Muscle of leg (tissue), 11 donors: ENCODE results near the gene NPAS2. TPM values are rescaled to one million over a fixed set of nuclear protein-coding genes. Genes with fewer than 3 reads are reported as not detected.

Source experiments
- DNase-seq: peaks from one replicate; pipeline ENCODE4 v3.0.0; 2013
- H3K27ac ChIP-seq: one replicate; pipeline ENCODE4 v1.5.1; 2013; ENCODE audit warnings: mild to moderate bottlenecking, low read length, control low read depth
- H3K27me3 ChIP-seq: one replicate; pipeline ENCODE4 v1.6.1; 2013; ENCODE audit warnings: low read length; ENCODE audit not compliant: control insufficient read depth, insufficient read depth
- H3K36me3 ChIP-seq: one replicate; pipeline ENCODE4 v1.6.1; 2013; ENCODE audit warnings: low read length; ENCODE audit not compliant: control insufficient read depth, insufficient read depth
- H3K4me1 ChIP-seq: one replicate; pipeline ENCODE4 v1.6.1; 2013; ENCODE audit warnings: low read length; ENCODE audit not compliant: control insufficient read depth, insufficient read depth
- H3K4me3 ChIP-seq: one replicate; pipeline ENCODE4 v1.5.1; 2013; ENCODE audit warnings: low read length, control low read depth
- H3K9me3 ChIP-seq: replicated peaks from 2 replicates; pipeline ENCODE4 v1.6.1; 2013; ENCODE audit warnings: low read depth, low read length; ENCODE audit not compliant: control insufficient read depth
- WGBS: methylation state at CpG from one replicate; pipeline ENCODE4 v1.1.5; 2013; ENCODE audit warnings: missing lambda C conversion rate; ENCODE audit not compliant: insufficient coverage; 5-methylcytosine and 5-hydroxymethylcytosine counted together
- polyA plus RNA-seq, 8 donors: library from polyadenylated mRNA; unstranded; fragments of 120-200 nt; gene quantifications; one replicate each; pipeline versions ENCODE4 v1.2.1 to v1.2.3, GENCODE V29; 2013; ENCODE audit warnings: inconsistent platforms in 1 of 8, low replicate concordance in 1 of 8; ENCODE audit not compliant: insufficient read length in 8 of 8, insufficient read depth in 1 of 8
- total RNA-seq: library from RNA; stranded (reverse); fragments of 120-200 nt; gene quantifications from one replicate; pipeline ENCODE4 v1.2.4, GENCODE V29; 2013

Gene NPAS2
- total and polyA plus RNA-seq, 9 donors = 2.9 to 18.5 (median 8.9) TPM

DNA sequence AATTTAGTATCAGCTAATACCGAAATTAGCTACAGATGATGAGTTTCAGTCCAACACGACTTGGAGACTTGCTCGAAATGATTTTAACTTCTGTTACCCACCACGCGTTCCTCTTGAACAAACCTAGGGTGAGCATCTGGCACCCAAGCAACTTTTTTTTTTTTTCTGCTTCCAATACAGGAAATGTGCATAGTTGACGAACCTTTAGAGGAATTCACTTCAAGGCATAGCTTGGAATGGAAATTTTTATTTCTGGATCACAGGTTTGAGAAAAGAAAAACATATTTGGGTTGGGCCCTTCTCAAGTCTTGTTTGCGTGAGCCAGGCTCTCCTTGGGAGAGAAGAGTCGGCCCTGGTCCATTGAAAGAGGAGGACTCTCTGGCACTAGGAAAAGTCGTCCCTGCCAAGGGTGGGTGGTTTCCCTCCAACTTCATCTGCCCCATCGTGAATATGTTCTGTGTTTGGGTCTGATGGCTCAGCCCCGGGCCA, 144.8 kb downstream of the NPAS2 start:
- Histone ChIP-seq H3K27ac (peak overlapping the region; percentile 37), H3K4me3 (no peak overlapping the region), H3K4me1 (peaks cover 25% of the 10 kb centered on the region), H3K36me3 (peaks cover 3% of the 10 kb centered on the region), H3K9me3 (no peaks in the 10 kb centered on the region), H3K27me3 (no peaks in the 10 kb centered on the region)
- WGBS = 34% methylated on average over 4 of the region's 11 CpGs
- peak; percentile 93 for DNase-seq

DNA sequence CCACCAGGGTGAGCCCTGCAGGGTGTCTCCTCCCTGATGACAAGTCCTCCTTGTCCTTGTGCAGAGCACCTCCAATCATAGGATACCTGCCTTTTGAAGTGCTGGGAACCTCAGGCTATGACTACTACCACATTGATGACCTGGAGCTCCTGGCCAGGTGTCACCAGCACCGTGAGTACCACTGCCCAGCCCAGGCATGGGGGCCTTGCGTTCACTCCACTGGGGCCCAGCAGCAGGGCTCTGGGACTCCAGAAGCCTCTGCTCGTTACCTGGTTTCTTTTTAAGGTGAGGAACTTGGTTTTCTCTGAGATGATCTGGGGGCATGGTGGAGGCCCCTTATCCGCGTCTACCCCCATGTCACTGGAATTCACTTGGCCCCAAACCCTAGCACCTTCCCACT, 145.7 kb downstream of the NPAS2 start:
- Histone ChIP-seq H3K4me1 (peaks cover 21% of the 10 kb centered on the region), H3K27ac (no peak overlapping the region), H3K9me3 (no peaks in the 10 kb centered on the region), H3K4me3 (no peak overlapping the region), H3K27me3 (no peaks in the 10 kb centered on the region), H3K36me3 (peaks cover 7% of the 10 kb centered on the region)
- DNase-seq = no peak
- WGBS = 95% methylated on average over 2 of the region's 5 CpGs

DNA sequence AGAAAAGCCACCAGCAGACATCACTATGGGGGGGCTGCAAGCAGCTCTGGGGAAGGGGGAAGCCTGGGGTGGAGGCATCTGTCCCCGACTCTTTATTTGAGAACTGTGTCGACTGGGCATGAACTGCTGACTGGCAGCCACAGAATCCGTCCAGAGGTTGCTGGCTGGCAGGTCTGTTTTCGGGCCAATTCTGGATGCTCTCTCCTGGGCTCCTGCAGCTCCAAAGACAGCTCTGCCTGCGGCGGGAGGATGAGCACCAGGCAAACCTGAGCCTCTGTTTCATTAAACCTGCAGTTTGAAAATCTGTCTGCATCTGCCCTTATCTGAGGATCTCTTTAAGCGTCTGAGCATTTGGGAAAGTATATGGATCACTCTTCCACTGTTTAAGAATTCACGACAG, 147.8 kb downstream of the NPAS2 start:
- Histone ChIP-seq H3K27ac (no peak overlapping the region), H3K4me1 (peaks cover 13% of the 10 kb centered on the region), H3K9me3 (no peaks in the 10 kb centered on the region), H3K4me3 (no peak overlapping the region), H3K27me3 (no peaks in the 10 kb centered on the region), H3K36me3 (peaks cover 7% of the 10 kb centered on the region)
- DNase-seq = no peak
- 83% methylated on average over 6 of the region's 8 CpGs for WGBS

DNA sequence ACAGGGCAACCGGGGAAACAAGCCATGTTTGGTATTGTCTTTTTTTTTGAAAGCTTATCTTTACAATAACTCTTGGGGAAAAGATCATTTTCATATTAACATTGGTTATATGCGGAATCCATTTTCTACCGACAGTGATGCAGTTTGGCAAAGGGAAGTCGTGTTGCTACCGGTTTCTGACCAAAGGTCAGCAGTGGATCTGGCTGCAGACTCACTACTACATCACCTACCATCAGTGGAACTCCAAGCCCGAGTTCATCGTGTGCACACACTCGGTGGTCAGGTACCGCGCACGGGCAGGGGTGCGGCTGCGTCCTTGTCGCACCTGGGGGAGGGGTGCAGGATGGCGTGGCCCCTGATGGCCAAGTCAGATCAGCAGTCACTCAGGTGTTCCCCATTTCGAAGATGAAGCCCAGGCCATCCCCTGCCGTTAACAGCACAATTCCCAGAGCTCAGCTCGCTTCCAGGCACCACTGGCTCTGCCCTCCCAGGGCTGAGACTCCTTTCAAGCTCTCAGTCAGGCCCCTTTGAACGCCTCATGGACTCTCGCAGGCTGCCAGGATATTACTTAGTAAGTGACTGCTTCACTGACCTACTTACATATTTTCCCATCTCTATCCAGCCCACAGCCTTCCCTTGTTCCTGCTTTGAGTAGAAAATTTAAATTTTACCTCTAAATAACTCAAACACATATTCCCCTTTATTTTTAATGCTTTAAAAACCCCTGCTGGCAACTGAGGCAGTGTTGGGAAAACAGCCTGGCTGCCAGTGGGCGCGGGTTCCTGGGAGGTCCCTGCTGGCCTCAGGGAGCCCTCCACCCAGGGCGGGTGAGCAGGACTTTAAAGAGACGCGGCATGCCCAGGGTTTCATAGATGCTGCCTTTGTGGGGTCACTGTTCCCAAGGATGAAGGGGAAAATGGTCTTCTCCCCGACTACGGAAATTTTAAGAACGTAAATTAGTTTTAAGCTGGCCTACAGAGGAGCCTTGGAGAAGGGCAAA, 148.5 kb downstream of the NPAS2 start:
- Histone ChIP-seq H3K36me3 (peaks cover 7% of the 10 kb centered on the region), H3K9me3 (no peaks in the 10 kb centered on the region), H3K4me1 (peaks cover 8% of the 10 kb centered on the region), H3K4me3 (no peak overlapping the region), H3K27ac (no peak overlapping the region), H3K27me3 (no peaks in the 10 kb centered on the region)
- no peak for DNase-seq
- WGBS = 88% methylated on average over 13 of the region's 28 CpGs

DNA sequence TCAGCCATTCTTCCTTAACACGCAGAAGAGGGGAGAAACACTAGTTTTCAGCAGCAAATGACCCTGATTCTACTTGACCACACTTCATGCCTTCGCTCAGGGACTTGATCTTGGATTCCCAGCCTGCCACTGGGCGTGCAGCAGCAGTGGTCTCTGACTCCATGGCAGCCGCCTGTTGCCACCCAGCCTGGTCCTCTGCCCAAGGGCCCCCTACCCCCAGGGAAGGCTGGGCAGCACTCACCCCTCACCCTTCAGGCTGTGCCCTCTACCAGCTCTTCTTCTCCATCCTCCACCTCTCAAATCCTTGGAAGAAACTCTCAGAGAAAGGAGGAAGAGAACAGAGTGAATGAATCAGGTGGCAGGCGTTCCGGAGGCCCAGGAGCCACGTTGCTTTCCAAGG, 150.1 kb downstream of the NPAS2 start:
- no peak overlapping the region for H3K27ac ChIP-seq
- peaks cover 7% of the 10 kb centered on the region for H3K36me3 ChIP-seq
- no peaks in the 10 kb centered on the region for H3K9me3 ChIP-seq
- no peak overlapping the region for H3K4me3 ChIP-seq
- no peaks in the 10 kb centered on the region for H3K27me3 ChIP-seq
- DNase-seq = no peak
- H3K4me1 ChIP-seq = peaks cover 2% of the 10 kb centered on the region
- WGBS = 84% methylated on average over 5 of the region's 7 CpGs

DNA sequence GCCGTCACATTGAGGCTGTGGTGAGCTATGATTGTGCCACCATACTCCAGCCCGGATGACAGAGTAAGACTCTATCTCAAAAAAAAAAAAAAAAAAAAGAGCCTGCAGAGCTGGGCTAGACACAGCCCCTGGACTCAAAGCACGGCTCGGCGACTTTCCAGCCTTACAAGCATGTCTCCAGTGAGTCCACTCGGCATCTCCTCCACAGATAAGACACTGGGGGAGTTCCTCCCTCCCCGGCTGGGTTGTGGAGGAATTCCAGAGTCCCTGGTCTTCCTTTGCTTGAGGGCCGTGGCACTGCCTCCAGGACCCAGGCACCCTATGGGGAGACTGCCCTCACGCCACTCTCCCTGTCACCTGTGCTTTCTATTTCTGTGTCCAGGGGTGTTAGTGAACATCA, 151.3 kb downstream of the NPAS2 start:
- Histone ChIP-seq H3K27me3 (no peaks in the 10 kb centered on the region), H3K36me3 (peaks cover 7% of the 10 kb centered on the region), H3K4me3 (no peak overlapping the region), H3K9me3 (no peaks in the 10 kb centered on the region), H3K4me1 (peaks cover 4% of the 10 kb centered on the region), H3K27ac (no peak overlapping the region)
- no peak for DNase-seq
- no CpG with 5 or more reads among the region's 9 CpGs for WGBS

DNA sequence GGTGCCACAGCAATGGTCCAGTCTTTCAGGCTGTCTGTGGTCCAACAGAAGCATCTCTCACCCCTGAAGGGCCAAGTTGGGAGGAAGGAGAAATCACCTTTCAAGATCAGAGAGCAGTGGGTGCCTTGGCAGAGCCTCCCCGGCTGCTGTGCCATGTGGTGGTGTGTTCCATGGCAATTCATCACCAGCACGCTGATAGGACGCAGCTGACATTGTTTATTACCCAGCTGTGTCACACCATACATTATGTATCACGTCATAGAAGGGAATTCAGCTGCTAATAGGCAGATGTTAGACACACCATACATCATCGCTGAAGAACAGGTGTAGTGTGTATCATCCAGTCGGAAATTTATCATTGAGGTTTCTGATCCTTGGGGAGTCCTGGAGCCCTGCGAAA, 152.5 kb downstream of the NPAS2 start:
- H3K9me3 ChIP-seq = no peaks in the 10 kb centered on the region
- peak; percentile 50 for DNase-seq
- 100% methylated on average over 1 of the region's 7 CpGs for WGBS
- H3K4me1 ChIP-seq = peaks cover 16% of the 10 kb centered on the region
- H3K4me3 ChIP-seq = no peak overlapping the region
- H3K27me3 ChIP-seq = no peaks in the 10 kb centered on the region
- peak overlapping the region; percentile 40 for H3K27ac ChIP-seq
- peaks cover 9% of the 10 kb centered on the region for H3K36me3 ChIP-seq

DNA sequence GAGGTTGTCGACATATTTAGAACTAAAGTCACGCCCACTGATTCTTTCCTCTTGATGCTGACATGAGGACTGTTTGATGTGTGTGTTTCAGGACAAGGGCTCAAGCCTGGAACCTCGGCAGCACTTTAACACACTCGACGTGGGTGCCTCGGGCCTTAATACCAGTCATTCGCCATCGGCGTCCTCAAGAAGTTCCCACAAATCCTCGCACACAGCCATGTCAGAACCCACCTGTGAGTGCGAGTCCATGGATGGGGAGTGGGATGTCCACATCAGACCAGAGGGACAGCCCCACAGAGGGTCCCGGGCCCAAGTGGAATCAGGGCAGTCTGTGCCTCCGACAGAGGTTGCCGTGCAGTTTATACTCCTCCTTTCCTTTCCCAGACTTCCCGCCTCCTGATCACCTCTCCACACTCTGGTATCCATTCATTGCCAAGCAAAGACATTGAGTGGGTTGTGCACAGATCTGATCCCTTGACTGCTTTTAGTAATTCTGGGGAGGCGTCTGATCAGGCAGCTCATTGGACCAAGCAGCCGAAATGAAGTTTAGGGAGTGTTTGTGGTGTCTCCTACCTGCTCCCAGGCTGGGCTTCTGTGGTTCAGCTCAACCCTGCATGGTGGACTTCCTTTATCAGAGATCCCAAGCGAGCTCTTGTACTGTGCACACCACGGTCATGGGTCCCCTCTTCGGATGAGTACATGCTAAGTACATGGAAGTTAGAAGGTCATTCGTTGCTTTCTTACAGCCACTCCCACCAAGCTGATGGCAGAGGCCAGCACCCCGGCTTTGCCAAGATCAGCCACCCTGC, 155.0 kb downstream of the NPAS2 start:
- no peak overlapping the region for H3K27ac ChIP-seq
- no peaks in the 10 kb centered on the region for H3K9me3 ChIP-seq
- H3K4me3 ChIP-seq = no peak overlapping the region
- peaks cover 22% of the 10 kb centered on the region for H3K4me1 ChIP-seq
- H3K36me3 ChIP-seq = peaks cover 8% of the 10 kb centered on the region
- WGBS = 90% methylated on average over 9 of the region's 22 CpGs
- DNase-seq = no peak
- no peaks in the 10 kb centered on the region for H3K27me3 ChIP-seq

DNA sequence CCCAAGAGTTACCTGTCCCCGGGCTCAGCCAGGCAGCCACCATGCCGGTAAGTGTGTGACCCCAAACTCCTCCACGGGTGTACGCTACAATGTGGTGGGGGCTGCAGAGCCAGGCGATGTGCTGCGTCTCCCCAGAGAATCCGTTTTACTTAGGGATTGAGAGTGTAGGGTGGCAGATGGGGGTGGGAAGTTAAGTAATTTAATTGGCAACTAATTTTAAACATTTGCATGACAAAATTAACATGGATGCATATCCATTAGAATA, 155.5 kb downstream of the NPAS2 start:
- H3K4me3 ChIP-seq = no peak overlapping the region
- no peak for DNase-seq
- H3K4me1 ChIP-seq = peaks cover 22% of the 10 kb centered on the region
- 89% methylated on average over 4 of the region's 7 CpGs for WGBS
- H3K27me3 ChIP-seq = no peaks in the 10 kb centered on the region
- no peaks in the 10 kb centered on the region for H3K9me3 ChIP-seq
- peaks cover 8% of the 10 kb centered on the region for H3K36me3 ChIP-seq
- no peak overlapping the region for H3K27ac ChIP-seq

DNA sequence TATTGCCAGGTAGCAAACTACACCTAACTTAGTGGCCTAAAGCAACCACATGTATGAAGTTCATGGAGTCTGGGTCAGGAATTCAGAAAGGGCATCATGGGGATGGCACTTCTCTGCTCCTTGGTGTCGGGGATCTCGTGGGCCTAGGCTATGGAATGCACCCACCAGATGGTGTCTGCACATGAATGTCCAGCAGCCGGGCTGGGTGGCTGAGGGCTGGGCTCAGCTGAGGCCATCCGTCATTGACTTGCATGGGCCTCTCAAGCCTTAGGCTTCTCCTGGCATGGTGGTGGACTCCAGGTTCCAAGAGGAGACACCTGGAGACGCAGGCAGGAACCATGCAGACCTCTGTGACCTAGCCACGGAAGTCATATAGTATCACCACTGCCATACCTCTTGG, 156.1 kb downstream of the NPAS2 start:
- Histone ChIP-seq H3K4me3 (no peak overlapping the region), H3K36me3 (peaks cover 8% of the 10 kb centered on the region), H3K4me1 (peaks cover 22% of the 10 kb centered on the region), H3K27ac (no peak overlapping the region), H3K27me3 (no peaks in the 10 kb centered on the region), H3K9me3 (no peaks in the 10 kb centered on the region)
- DNase-seq = no peak
- WGBS = 88% methylated on average over 4 of the region's 6 CpGs
